Stromal cell of bone marrow (primary cell): ENCODE measurements around the gene SULT1C3.
A peak's percentile ranks its signal among the peaks of the same experiment; 100 is the strongest.
"Not testable (repeated sequence)": the region's sequence is repeated elsewhere in the genome, so short reads cannot be mapped to it uniquely, and the experiment has no call there.

Source experiments
- DNase-seq: peaks from one replicate; pipeline ENCODE4 v3.0.0-alpha.2; 2012; ENCODE audit warnings: low read depth

Gene SULT1C3

DNA sequence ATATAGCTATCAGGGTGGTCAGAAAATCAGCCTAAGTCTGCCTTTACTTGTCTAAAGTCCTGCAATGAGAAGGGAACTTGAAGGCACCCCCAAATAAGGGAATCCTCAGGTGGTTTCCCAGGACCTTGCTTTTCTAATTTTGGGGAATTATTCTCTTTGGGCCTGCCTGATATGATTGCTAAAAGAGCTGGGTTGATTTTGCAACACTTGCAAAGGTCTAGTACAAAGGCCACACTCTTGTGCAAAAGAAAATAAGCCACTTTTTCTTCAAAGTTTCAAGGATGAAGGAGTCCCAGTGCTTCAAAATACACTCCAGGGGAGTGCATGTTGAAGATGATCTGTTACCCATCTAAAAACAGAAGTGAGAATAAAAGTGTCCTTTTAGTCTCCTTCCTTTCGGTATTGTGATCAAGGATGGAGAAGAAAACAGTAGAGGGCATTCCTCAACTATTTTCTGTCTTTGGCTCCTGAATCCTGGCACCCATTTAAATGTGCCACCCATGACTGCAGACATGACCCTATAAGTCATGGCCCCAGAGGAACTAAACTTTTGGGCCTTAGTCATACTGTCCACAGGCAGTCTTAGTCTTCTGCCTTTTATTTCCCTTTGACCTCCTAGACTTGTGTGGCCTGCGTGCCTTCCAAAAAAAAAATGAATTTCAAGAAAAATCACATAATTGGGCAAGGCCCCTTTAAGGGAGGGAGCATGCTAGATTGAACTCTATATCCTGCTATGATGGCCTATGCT lies 5.1 kb downstream of the SULT1C3 start:
- peak; percentile 33 for DNase-seq

DNA sequence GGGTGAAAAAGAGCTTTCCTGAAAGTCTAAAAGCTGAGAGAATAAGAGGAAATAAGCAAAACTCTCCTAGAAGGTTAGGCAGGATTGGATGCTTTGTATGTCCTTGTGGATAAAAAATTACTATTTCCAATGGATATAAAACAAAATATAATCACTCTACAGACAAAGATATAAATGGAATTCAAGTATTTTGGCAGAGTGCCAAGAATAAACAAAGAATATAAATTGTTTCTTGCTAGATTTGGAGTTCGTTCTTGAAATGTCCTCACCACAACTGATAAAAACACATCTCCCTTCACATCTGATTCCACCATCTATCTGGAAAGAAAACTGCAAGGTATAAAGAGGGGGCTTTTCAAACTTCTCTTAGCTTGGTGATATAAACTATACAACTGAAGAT lies 13.3 kb downstream of the SULT1C3 start:
- DNase-seq: no peak

DNA sequence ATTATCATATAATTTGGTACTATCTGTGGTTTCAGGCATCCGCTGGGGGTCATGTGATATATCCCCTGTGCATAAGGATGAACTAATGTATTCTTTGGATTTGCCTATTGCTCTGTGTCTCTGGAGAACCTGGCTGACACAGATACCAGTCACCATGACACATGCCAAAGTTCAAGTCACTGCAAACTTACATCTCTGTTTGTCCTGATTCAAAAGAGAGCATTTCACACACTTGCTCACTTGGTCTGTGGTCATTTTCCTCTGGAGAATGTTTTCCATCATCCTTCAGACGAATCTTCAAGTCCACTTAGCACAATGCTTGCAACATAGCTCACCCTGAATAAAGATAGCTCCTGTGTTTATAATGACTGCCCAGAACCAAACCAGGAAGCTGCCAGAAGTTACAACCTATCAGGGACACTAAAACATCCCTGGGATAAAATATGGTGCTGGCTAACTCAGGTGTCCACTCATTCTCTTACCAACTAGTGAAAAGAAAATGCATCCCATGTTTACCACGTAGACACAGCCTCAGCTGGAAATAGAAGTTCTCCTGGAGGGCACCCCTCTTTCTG lies 18.1 kb downstream of the SULT1C3 start:
- DNase-seq: peak; percentile 62

DNA sequence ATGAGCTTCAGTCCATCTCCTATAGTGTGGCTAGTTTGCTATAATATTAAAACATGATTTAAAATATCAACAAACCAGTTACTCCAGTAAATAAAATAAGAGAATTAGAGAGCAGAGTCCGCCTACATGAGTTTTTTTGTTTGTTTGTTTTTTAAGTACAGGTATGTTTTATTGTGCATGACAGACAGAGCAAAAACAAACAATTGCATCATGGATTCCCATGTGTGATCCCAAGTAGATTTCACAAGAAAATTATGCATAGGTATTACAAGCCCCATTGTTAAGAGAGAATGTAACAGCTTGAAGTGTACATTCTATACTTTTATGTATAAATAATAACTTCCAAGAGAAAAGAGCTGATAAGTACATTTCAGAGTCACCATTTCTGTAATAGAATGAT lies 21.0 kb downstream of the SULT1C3 start:
- DNase-seq: no peak

GRCh38 chr2:108262036-108262435 lies 22.3 kb downstream of the SULT1C3 start:
- no peak for DNase-seq

- no peak for DNase-seq
Observed at GRCh38 chr2:108263401-108263800, 23.6 kb downstream of the SULT1C3 start.

DNA sequence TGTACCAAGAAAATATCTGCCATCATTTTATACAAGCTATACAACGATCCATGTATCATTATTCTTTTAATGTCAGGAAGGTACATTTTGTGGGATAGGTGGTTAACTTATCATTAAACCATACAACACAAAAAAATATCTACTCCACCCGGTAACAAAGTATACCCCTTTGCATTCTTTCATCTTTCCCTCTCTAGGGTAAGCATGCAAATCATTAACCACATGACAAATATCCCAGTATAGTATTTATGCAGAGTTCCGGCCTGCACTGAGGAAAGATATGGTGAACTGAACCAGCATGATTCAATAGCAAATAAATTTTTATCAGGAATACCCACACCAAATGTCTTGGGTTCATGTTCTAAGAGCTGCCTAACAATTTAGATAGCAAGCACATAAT lies 26.4 kb downstream of the SULT1C3 start:
- no peak for DNase-seq

- peak; percentile 67 for DNase-seq
Observed at GRCh38 chr2:108267101-108267500, 27.3 kb downstream of the SULT1C3 start.

- DNase-seq: peak; percentile 81
Observed at GRCh38 chr2:108268001-108268400, 28.2 kb downstream of the SULT1C3 start.

DNA sequence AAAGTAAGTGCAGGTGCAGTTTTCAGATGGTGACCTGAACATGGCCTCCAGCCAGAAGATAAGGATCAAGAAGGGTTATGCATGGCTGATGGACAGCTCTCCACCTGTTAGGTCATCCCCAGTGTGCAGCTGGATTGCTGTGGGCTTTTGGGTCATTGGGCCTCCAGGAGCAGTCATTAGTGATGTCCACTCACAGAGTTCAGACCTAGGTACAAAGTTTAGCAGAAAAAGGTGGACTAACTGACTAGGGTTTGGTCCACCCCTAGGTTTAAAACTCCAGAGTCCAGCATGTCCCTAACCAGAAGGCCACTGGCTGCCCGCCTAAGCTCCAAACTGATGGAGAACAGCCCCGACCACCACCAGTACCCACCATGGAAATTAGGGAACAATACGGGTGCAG lies 30.6 kb downstream of the SULT1C3 start:
- DNase-seq: no peak

GRCh38 chr2:108270768-108271506 lies 31.2 kb downstream of the SULT1C3 start:
- no peak for DNase-seq

- DNase-seq: peak; percentile 84
Observed at GRCh38 chr2:108271691-108272253, 32.0 kb downstream of the SULT1C3 start.

- no peak for DNase-seq
Observed at GRCh38 chr2:108278631-108279030, 38.9 kb downstream of the SULT1C3 start.

- DNase-seq: no peak
Observed at GRCh38 chr2:108279468-108279867, 39.7 kb downstream of the SULT1C3 start.

GRCh38 chr2:108280466-108280865 lies 40.7 kb downstream of the SULT1C3 start:
- no peak for DNase-seq

DNA sequence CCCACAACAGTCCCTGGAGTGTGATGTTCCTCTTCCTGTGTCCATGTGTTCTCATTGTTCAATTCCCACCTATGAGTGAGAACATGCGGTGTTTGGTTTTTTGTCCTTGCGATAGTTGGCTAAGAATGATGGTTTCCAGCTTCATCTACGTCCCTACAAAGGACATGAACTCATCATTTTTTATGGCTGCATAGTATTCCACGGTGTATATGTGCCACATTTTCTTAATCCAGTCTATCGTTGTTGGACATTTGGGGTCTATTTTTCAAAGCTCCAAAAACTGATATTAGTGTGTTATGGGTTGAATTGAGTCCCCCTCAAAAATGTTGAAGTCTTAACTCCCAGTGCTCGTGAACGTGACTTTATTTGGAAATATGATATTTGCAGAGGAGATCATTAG lies 44.8 kb downstream of the SULT1C3 start:
- not testable (repeated sequence) for DNase-seq

- no peak for DNase-seq
Observed at GRCh38 chr2:108285616-108286015, 45.8 kb downstream of the SULT1C3 start.

GRCh38 chr2:108287169-108287568 lies 47.4 kb downstream of the SULT1C3 start:
- DNase-seq: no peak

GRCh38 chr2:108288534-108289106 lies 48.9 kb downstream of the SULT1C3 start, which contains the start of gene SULT1C2:
SULT1C2 (plus strand) TSS chr2:108288895; CDS start chr2:108293668, 4,773 bp downstream.
- no peak for DNase-seq

DNA sequence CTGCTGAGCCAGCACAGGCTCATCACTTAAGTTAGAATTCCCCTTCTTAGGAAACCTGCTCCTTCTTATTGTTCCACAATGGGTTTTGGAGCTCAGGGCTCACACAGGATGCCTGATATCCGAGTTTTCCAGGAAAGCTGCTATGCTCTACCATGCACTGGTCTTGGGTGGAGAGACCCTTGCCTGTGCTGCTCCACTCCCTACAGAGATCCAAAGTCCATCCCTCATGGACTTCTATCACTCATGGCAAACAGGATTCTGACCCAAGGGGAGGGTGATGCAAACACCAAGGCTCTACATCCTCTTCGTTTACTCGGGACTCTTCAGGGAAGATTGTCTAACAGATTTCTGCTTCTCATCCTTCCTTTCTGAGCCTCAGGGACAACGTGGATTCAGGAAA lies 54.1 kb downstream of the SULT1C3 start:
- no peak for DNase-seq

DNA sequence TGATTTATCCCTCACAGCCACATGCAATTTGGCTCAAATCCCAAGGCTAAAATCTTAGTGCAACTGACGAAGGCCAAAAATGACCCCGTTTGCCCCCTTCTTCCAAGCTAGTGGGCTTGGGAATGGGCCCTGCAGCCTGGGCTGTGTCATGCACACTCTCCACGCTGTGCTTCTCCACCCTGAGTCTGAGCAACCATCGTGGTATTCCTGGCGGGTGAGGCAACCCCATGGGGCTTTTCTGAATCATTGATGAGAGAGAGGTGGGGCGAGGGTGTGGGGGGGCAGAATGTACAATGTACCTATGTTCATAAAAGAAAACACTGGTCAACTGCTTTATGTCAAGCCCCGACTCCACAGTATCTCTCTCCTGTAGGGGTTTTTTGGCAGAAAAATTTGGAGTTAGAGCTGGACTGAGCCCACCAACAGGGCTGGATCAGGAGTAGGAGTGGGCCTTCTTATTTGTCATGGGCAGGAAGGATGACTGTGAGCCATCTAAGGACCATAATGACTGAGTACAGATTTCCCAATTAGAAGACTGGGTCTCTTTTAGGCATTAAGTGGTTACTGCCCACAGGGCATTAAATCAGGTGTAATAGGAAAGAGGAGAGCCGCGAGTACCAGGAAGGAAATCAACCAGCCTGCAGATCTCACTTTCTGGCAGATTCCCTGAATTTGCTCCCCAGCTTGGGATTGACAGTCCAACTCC lies 57.8 kb downstream of the SULT1C3 start:
- peak; percentile 70 for DNase-seq

GRCh38 chr2:108301558-108301957 lies 61.8 kb downstream of the SULT1C3 start:
- no peak for DNase-seq
